PFSK-1 (cell line): Measurements from ENCODE around the gene TMEM203.

Source experiments
- FOXP2 ChIP-seq: optimal IDR thresholded peaks from 2 replicates; pipeline ENCODE3; 2011; ENCODE audit warnings: borderline replicate concordance, control low read depth, inconsistent platforms; ENCODE audit not compliant: insufficient read depth; ENCODE audit errors: extremely low read length, extremely low read depth
- POLR2AphosphoS5 ChIP-seq: IDR thresholded peaks from 2 replicates; pipeline ENCODE4 v1.6.1; 2012; ENCODE audit warnings: low read depth, mild to moderate bottlenecking, control low read depth, low read length, moderate library complexity
- REST ChIP-seq, 2 experiments: IDR thresholded peaks; 2 replicates each; pipeline versions ENCODE4 v1.6.1 to v1.8.0; 2011 to 2012; ENCODE audit warnings: low read depth in 2 of 2, low read length in 2 of 2, control low read depth in 1 of 2, inconsistent platforms in 1 of 2, mild to moderate bottlenecking in 1 of 2, moderate library complexity in 1 of 2; ENCODE audit not compliant: insufficient read depth in 1 of 2
- SIN3A ChIP-seq: IDR thresholded peaks from 2 replicates; pipeline ENCODE4 v1.6.1; 2012; ENCODE audit warnings: mild to moderate bottlenecking, low read length, moderate library complexity, borderline replicate concordance; ENCODE audit not compliant: insufficient read depth
- TAF1 ChIP-seq: IDR thresholded peaks from 2 replicates; pipeline ENCODE4 v1.6.1; 2012; ENCODE audit warnings: low read length, control low read depth, borderline replicate concordance; ENCODE audit not compliant: insufficient read depth

- TF ChIP-seq TAF1 = peak; percentile 26; the same call in 1 of the 2 replicates
- peak; percentile 82 for TF ChIP-seq POLR2AphosphoS5
- TF ChIP-seq SIN3A = no peak; the same call in 1 of the 2 replicates
- TF ChIP-seq REST (IDR thresholded peaks at IDR 0.05; ENCODE audit: insufficient read depth in 1 of 2, low read depth in 2 of 2, low read length in 2 of 2) = peak in 1 of 2 experiments; percentile 51; a peak in 1 of 4 replicates
- TF ChIP-seq FOXP2 = no peak
These were observed 16.8 kb downstream of the TMEM203 start, which contains the start of the genes ANAPC2 and SSNA1 for GRCh38 chr9:137188490-137189296.
